DND-41 (cell line): Measurements from ENCODE around the gene DOCK6.

Experiments used
- ATAC-seq: fragments of 200-7000 bp; cut with Tn5 transposase; 3 replicates; pipeline ENCODE4 v1.9.1; 2021; ENCODE audit warnings: low read depth; ENCODE audit not compliant: insufficient read depth
- DNase-seq: peaks from one replicate; pipeline ENCODE4 v3.0.0-alpha.2; 2020
- H2AFZ ChIP-seq: 2 replicates; pipeline ENCODE4 v1.6.0; 2012; ENCODE audit warnings: low read depth, low read length
- H3K27ac ChIP-seq: 2 replicates; pipeline ENCODE4 v1.5.1; 2012; ENCODE audit warnings: low read length, inconsistent platforms
- H3K27me3 ChIP-seq: fragments of 200-600 bp; sonication (generic); 2 replicates; pipeline ENCODE4 v1.6.0; 2012; ENCODE audit warnings: low read length, mild to moderate bottlenecking, inconsistent platforms; ENCODE audit not compliant: insufficient read depth, poor library complexity
- H3K36me3 ChIP-seq: 2 replicates; pipeline ENCODE4 v1.5.1; 2012; ENCODE audit warnings: low read length, inconsistent platforms; ENCODE audit not compliant: insufficient read depth
- H3K4me1 ChIP-seq: 2 replicates; pipeline ENCODE4 v1.5.1; 2012; ENCODE audit warnings: mild to moderate bottlenecking, low read length; ENCODE audit not compliant: insufficient read depth
- H3K4me2 ChIP-seq: 2 replicates; pipeline ENCODE4 v1.6.0; 2012; ENCODE audit warnings: mild to moderate bottlenecking, moderate library complexity, low read length, inconsistent platforms; ENCODE audit not compliant: insufficient read depth
- H3K4me3 ChIP-seq, 2 experiments: fragments of 200-600 bp in 1 of 2; shearing (Covaris generic) in 1 of 2; 2 replicates each; pipeline ENCODE4 v1.5.1; 2012 to 2016; ENCODE audit warnings: inconsistent platforms in 2 of 2, low read length in 2 of 2, mild to moderate bottlenecking in 2 of 2, low read depth in 1 of 2, moderate library complexity in 1 of 2
- H3K79me2 ChIP-seq: 2 replicates; pipeline ENCODE4 v1.6.0; 2012; ENCODE audit warnings: low read length, inconsistent platforms; ENCODE audit not compliant: insufficient read depth
- H3K9ac ChIP-seq: 2 replicates; pipeline ENCODE4 v1.6.0; 2012; ENCODE audit warnings: low read depth, mild to moderate bottlenecking, inconsistent platforms, low read length, moderate library complexity
- H3K9me3 ChIP-seq: 2 replicates; pipeline ENCODE4 v1.5.1; 2012; ENCODE audit warnings: low read length, moderate library complexity, mild to moderate bottlenecking, inconsistent platforms; ENCODE audit not compliant: insufficient read depth, severe bottlenecking
- H4K20me1 ChIP-seq: 2 replicates; pipeline ENCODE4 v1.6.0; 2012; ENCODE audit warnings: low read length; ENCODE audit not compliant: insufficient read depth
- EZH2 ChIP-seq: IDR thresholded peaks from 3 replicates; pipeline ENCODE4 v1.6.1; 2012; ENCODE audit warnings: borderline replicate concordance, low read depth, mild to moderate bottlenecking, moderate library complexity, low read length, inconsistent platforms; ENCODE audit not compliant: severe bottlenecking
- TF ChIP-seq, protein P1 (sequence below): IDR thresholded peaks from 2 replicates; pipeline ENCODE4 v1.5.1; 2012; ENCODE audit warnings: borderline replicate concordance, low read length, moderate library complexity, mild to moderate bottlenecking; ENCODE audit not compliant: poor library complexity, severe bottlenecking; ENCODE audit errors: extremely low read depth

DOCK6 gene

DNA sequence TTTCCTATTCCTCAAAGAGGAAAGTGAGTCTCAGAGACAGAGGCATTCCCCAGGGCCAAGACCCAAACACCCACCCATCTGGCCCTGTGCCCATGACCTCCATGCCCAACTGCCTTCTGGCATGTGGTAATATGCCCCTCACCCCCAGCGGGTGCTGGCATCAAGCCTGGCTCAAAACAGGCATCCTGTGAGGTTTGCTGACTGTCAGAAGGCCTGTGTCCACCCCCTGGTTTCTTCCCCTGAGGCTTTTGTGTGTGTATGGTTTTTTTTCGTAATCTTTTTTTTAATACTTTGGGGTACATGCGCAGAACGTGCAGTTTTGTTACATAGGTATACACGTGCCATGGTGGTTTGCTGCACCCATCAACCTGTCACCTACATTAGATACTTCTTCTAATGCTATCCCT lies 57.4 kb downstream of the DOCK6 start:
- no peak overlapping the region for H3K27ac ChIP-seq
- H3K36me3 ChIP-seq: no peaks in the 10 kb centered on the region
- H3K79me2 ChIP-seq: no peaks in the 10 kb centered on the region
- H3K9me3 ChIP-seq: no peaks in the 10 kb centered on the region
- DNase-seq (no peak), ATAC-seq (no peak)
- no peaks in the 10 kb centered on the region for H3K27me3 ChIP-seq
- H3K9ac ChIP-seq: no peak overlapping the region
- H3K4me3 ChIP-seq: no peak overlapping the region
- H3K4me2 ChIP-seq: no peak overlapping the region
- no peak for TF ChIP-seq EZH2
- TF ChIP-seq, protein P1, sequence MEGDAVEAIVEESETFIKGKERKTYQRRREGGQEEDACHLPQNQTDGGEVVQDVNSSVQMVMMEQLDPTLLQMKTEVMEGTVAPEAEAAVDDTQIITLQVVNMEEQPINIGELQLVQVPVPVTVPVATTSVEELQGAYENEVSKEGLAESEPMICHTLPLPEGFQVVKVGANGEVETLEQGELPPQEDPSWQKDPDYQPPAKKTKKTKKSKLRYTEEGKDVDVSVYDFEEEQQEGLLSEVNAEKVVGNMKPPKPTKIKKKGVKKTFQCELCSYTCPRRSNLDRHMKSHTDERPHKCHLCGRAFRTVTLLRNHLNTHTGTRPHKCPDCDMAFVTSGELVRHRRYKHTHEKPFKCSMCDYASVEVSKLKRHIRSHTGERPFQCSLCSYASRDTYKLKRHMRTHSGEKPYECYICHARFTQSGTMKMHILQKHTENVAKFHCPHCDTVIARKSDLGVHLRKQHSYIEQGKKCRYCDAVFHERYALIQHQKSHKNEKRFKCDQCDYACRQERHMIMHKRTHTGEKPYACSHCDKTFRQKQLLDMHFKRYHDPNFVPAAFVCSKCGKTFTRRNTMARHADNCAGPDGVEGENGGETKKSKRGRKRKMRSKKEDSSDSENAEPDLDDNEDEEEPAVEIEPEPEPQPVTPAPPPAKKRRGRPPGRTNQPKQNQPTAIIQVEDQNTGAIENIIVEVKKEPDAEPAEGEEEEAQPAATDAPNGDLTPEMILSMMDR: no peak
- no peaks in the 10 kb centered on the region for H3K4me1 ChIP-seq
- peaks cover 7% of the 10 kb centered on the region for H4K20me1 ChIP-seq
- H2AFZ ChIP-seq: no peak overlapping the region

DNA sequence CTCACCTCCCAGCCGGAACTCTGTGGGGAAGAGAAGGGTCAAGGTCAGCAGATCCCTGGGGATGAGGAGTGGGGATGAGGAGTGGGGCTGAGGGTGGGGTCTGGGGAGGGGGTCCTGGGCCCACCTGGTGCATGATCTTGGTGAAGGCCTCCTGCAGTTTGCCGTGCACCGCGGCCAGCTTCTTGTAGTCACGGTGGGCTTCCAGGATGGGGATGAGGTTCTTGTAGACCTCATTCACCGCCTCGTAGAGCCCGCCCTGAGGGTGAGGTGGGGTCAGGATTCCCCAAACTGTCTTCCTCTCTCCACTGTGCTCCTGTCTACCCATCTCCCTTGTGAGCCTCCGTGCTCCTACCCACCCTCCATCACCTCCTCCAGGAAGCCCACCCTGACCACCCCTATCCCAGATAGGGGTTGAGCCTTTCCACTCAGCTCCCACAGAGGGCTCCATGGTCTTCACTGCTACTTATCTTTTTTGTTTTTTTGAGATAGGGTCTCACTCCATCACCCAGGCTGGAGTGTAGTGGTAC lies 58.2 kb downstream of the DOCK6 start:
- no peak overlapping the region for H3K27ac ChIP-seq
- DNase-seq (no peak), ATAC-seq (no peak)
- H3K4me1 ChIP-seq: no peaks in the 10 kb centered on the region
- no peaks in the 10 kb centered on the region for H3K9me3 ChIP-seq
- no peaks in the 10 kb centered on the region for H3K27me3 ChIP-seq
- no peak overlapping the region for H3K4me2 ChIP-seq
- no peak overlapping the region for H3K4me3 ChIP-seq
- H4K20me1 ChIP-seq: peaks cover 3% of the 10 kb centered on the region
- no peaks in the 10 kb centered on the region for H3K79me2 ChIP-seq
- H2AFZ ChIP-seq: no peak overlapping the region
- TF ChIP-seq, protein P1: no peak
- no peak for TF ChIP-seq EZH2
- H3K9ac ChIP-seq: no peak overlapping the region
- no peaks in the 10 kb centered on the region for H3K36me3 ChIP-seq

DNA sequence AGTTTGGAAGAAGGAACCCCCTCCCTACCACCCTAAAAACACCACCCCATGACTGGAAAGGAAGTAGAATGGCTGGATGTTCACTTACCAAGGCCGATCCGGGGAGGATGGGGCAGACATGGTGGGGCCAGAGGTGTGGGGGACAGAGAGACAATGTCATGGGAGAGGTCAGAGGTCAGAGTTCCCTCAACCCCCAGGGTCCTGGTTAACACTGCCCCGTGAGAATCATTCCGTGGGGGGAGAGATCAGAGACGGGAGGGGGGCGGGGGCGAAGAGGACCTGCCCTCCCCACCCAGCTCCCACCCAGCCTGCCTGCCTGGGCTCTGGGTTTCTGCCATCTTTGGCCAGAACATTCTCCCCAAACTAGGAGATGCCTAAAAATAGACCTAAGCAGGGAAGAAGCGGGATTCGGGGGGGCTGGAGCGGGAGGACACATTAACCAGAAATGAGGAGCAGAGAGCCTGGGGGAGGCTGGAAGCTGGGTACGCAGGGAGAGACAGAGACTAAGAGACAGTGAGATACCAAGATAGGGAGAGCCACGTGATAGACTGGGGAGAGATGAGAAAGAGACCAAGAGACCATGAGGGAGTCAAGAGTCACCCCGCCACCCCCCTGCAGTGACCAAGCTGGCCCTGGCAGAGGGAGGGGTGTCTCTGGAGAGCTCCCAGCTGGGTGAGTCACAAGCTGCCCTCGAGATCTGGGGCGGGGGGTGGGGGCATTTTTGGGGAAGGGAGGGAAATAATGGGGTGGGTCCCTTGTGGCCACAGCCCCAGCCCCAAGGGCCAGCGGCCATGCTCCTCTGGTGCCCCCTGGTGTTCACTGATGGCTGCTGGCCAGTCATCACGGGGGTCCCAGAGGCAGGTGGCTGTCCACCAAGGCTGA lies 58.9 kb downstream of the DOCK6 start:
- peak; percentile 66 for ATAC-seq
- Histone ChIP-seq H3K27me3 (no peaks in the 10 kb centered on the region), H3K36me3 (no peaks in the 10 kb centered on the region), H2AFZ (no peak overlapping the region), H4K20me1 (no peaks in the 10 kb centered on the region; the same call in 1 of the 2 replicates), H3K9me3 (no peaks in the 10 kb centered on the region), H3K4me2 (no peak overlapping the region), H3K9ac (no peak overlapping the region), H3K79me2 (no peaks in the 10 kb centered on the region), H3K4me1 (no peaks in the 10 kb centered on the region), H3K27ac (no peak overlapping the region), H3K4me3 (no peak overlapping the region)
- TF ChIP-seq, protein P1: peak; percentile 74
- no peak for TF ChIP-seq EZH2
- peak; percentile 42 for DNase-seq
